ENCODE measurements around the gene MYO15B.
"Not testable (repeated sequence)": the region's sequence is repeated elsewhere in the genome, so short reads cannot be mapped to it uniquely, and the experiment has no call there.

Gene MYO15B

DNA sequence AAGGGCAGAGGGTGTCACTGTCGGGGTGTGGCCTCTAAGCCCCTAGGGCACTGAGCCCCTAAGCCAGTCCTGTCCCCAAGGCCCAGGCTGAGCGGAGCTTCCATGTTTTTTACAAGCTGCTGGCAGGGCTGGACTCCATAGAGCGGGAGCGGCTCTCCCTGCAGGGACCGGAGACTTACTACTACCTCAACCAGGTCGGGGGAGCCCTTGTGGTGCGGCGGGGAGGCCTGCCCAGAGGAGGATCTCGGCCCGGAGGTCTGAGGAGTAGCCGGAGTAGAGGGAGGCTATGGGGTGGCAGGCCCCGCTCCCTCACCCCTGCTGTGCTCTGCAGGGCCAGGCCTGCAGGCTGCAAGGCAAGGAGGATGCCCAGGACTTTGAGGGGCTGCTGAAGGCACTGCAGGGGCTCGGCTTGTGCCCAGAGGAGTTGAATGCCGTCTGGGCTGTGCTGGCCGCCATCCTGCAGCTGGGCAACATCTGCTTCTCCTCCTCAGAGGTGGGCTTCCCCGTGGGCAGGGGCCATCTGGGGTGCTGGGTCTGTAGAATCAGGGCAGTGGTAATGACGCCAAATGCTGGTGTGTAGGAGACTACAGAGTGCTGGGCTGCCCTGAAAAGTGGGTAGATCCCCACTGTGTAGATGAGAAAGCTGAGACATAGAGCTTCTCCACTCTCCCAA, 4.9 kb downstream of the MYO15B start:
- H3K9me3 ChIP-seq (ENCODE audit: severe bottlenecking) = no peaks in the 10 kb centered on the region
- no peaks in the 10 kb centered on the region for H3K36me3 ChIP-seq
- no peak overlapping the region for H3K4me3 ChIP-seq (ENCODE audit: low read depth, low read length)
- H3K27me3 ChIP-seq (ENCODE audit: insufficient read depth, low read depth, severe bottlenecking) = no peaks in the 10 kb centered on the region
- no peak overlapping the region for H3K27ac ChIP-seq
- no peak for DNase-seq
- TF ChIP-seq CTCF (IDR thresholded peaks at IDR 0.05; ENCODE audit: low read depth, low read length) = no peak

DNA sequence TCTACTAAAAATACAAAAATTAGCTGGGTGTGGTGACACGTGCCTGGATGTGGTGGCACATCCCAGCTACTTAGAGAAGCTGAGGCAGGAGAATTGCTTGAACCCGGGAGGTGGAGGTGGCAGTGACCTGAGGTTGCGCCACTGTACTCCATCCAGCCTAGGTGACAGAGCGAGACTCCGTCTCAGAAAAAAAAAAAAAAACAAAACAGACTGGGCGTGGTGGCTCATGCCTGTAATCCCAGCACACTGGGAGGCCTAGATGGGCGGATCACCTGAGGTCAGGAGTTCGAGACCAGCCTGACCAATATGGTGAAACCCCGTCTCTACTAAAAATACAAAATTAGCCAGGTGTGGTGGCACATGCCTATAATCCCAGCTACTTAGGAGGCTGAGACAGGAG, 5.8 kb downstream of the MYO15B start:
- not testable (repeated sequence) for H3K27ac ChIP-seq; H3K36me3 ChIP-seq; H3K27me3 ChIP-seq (ENCODE audit: insufficient read depth, low read depth, severe bottlenecking); H3K9me3 ChIP-seq (ENCODE audit: severe bottlenecking); DNase-seq; H3K4me3 ChIP-seq (ENCODE audit: low read depth, low read length)

DNA sequence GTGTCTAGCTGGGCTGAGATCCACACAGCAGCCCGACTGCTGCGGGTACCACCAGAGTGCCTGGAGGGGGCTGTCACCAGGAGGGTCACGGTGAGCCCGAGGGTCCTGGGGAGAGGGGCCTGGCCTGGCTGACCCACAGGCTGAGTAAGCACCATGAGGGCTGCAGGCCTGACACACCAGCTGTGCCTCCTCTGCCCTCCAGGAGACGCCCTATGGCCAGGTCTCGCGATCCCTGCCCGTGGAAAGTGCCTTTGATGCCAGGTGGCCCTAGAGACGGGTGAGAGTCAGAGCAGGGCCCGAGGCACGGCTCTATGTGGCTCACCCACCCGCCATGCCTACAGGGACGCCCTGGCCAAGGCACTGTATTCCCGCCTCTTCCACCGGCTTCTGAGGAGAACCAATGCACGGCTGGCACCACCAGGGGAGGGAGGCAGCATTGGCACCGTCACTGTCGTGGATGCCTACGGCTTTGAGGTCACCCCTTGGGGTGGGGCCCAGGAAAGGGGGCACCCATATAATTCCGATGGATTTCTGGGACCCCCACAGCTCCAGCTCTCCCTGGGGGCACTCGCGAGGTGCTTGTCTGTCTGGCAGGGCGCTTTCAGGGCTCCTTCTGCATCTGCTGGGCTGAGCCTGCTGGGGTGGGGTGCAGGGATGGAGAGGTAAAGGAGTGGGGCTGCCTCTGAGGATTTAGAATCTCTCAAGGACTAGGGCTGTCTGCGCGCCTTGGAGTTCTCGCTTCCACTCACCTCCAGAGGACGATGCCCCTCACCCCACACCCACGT, 7.1 kb downstream of the MYO15B start:
- Histone ChIP-seq H3K4me3 (ENCODE audit: low read depth, low read length) (no peak overlapping the region), H3K27ac (no peak overlapping the region), H3K9me3 (ENCODE audit: severe bottlenecking) (no peaks in the 10 kb centered on the region), H3K27me3 (ENCODE audit: insufficient read depth, low read depth, severe bottlenecking) (no peaks in the 10 kb centered on the region), H3K36me3 (no peaks in the 10 kb centered on the region)
- 0 out of 2 replicates have a peak, but pooled peaks have one; percentile 15 for TF ChIP-seq CTCF (IDR thresholded peaks at IDR 0.05; ENCODE audit: low read depth, low read length)
- DNase-seq = no peak

- no peaks in the 10 kb centered on the region for H3K27me3 ChIP-seq (ENCODE audit: insufficient read depth, low read depth, severe bottlenecking)
- no peak overlapping the region for H3K27ac ChIP-seq
- H3K9me3 ChIP-seq (ENCODE audit: severe bottlenecking) = no peaks in the 10 kb centered on the region
- H3K4me3 ChIP-seq (ENCODE audit: low read depth, low read length) = no peak overlapping the region
- no peaks in the 10 kb centered on the region for H3K36me3 ChIP-seq
- no peak for TF ChIP-seq CTCF (IDR thresholded peaks at IDR 0.05; ENCODE audit: low read depth, low read length)
- DNase-seq = no peak
These were observed 7.8 kb downstream of the MYO15B start for GRCh38 chr17:75595284-75595919.

- no peak for TF ChIP-seq CTCF (IDR thresholded peaks at IDR 0.05; ENCODE audit: low read depth, low read length)
- Histone ChIP-seq H3K9me3 (ENCODE audit: severe bottlenecking) (no peaks in the 10 kb centered on the region), H3K4me3 (ENCODE audit: low read depth, low read length) (no peak overlapping the region), H3K36me3 (no peaks in the 10 kb centered on the region), H3K27me3 (ENCODE audit: insufficient read depth, low read depth, severe bottlenecking) (no peaks in the 10 kb centered on the region), H3K27ac (no peak overlapping the region)
- DNase-seq = no peak
These were observed 8.3 kb downstream of the MYO15B start for GRCh38 chr17:75595920-75596313.

Data from WERI-Rb-1 (cell line).